WERI-Rb-1 (cell line): ENCODE results near the gene GSN.

ENCODE experiments used
- DNase-seq: peaks from one replicate; pipeline ENCODE4 v3.0.0-alpha.2; 2020
- H3K27ac ChIP-seq: fragments of 250-450 bp; sonication (Bioruptor Pico); 2 replicates; pipeline ENCODE4 v1.5.1; 2020; ENCODE audit warnings: mild to moderate bottlenecking, moderate library complexity
- H3K27me3 ChIP-seq: fragments of 250-450 bp; sonication (Bioruptor Pico); 2 replicates; pipeline ENCODE4 v1.5.1; 2021; ENCODE audit warnings: mild to moderate bottlenecking, low read depth, moderate library complexity; ENCODE audit not compliant: insufficient read depth, severe bottlenecking
- H3K36me3 ChIP-seq: fragments of 250-450 bp; sonication (Bioruptor Pico); 2 replicates; pipeline ENCODE4 v1.5.1; 2020; ENCODE audit warnings: mild to moderate bottlenecking, moderate library complexity
- H3K4me3 ChIP-seq: 2 replicates; pipeline ENCODE4 v1.5.1; 2011; ENCODE audit warnings: low read depth, mild to moderate bottlenecking, control low read depth, low read length
- H3K9me3 ChIP-seq: fragments of 250-450 bp; sonication (Bioruptor Pico); 2 replicates; pipeline ENCODE4 v1.5.1; 2021; ENCODE audit warnings: mild to moderate bottlenecking, moderate library complexity; ENCODE audit not compliant: severe bottlenecking
- CTCF ChIP-seq: IDR thresholded peaks from 2 replicates; pipeline ENCODE4 v1.5.1; 2011; ENCODE audit warnings: low read depth, mild to moderate bottlenecking, control low read depth, inconsistent platforms, low read length

Gene GSN

GRCh38 chr9:121272401-121272948, 4.5 kb downstream of the GSN start:
- no peak for DNase-seq
- Histone ChIP-seq H3K36me3 (no peaks in the 10 kb centered on the region), H3K27ac (no peak overlapping the region), H3K4me3 (no peak overlapping the region), H3K9me3 (no peaks in the 10 kb centered on the region), H3K27me3 (no peaks in the 10 kb centered on the region)
- TF ChIP-seq CTCF = no peak

- H3K27me3 ChIP-seq = no peaks in the 10 kb centered on the region
- H3K27ac ChIP-seq = no peak overlapping the region
- H3K9me3 ChIP-seq = no peaks in the 10 kb centered on the region
- TF ChIP-seq CTCF = no peak
- no peaks in the 10 kb centered on the region for H3K36me3 ChIP-seq
- no peak overlapping the region for H3K4me3 ChIP-seq
- DNase-seq = no peak
Measured at GRCh38 chr9:121273064-121273775, 5.3 kb downstream of the GSN start.

- H3K4me3 ChIP-seq = no peak overlapping the region
- H3K27ac ChIP-seq = no peak overlapping the region
- no peaks in the 10 kb centered on the region for H3K36me3 ChIP-seq
- TF ChIP-seq CTCF = no peak
- no peaks in the 10 kb centered on the region for H3K27me3 ChIP-seq
- DNase-seq = no peak
- H3K9me3 ChIP-seq = no peaks in the 10 kb centered on the region
Measured at GRCh38 chr9:121274851-121275250, 6.9 kb downstream of the GSN start.

- no peak overlapping the region for H3K4me3 ChIP-seq
- no peak for TF ChIP-seq CTCF
- DNase-seq = no peak
- H3K27ac ChIP-seq = no peak overlapping the region
- no peaks in the 10 kb centered on the region for H3K9me3 ChIP-seq
- H3K36me3 ChIP-seq = no peaks in the 10 kb centered on the region
- H3K27me3 ChIP-seq = no peaks in the 10 kb centered on the region
Measured at GRCh38 chr9:121275781-121276658, 8.1 kb downstream of the GSN start.

GRCh38 chr9:121277026-121277425, 9.1 kb downstream of the GSN start:
- H3K27ac ChIP-seq = no peak overlapping the region
- no peak for TF ChIP-seq CTCF
- no peaks in the 10 kb centered on the region for H3K36me3 ChIP-seq
- no peak overlapping the region for H3K4me3 ChIP-seq
- H3K9me3 ChIP-seq = no peaks in the 10 kb centered on the region
- no peak for DNase-seq
- H3K27me3 ChIP-seq = no peaks in the 10 kb centered on the region
